ENCODE measurements around the gene FLRT2. TPM values are rescaled to one million over a fixed set of nuclear protein-coding genes. Genes with fewer than 3 reads are reported as not detected.
A peak's percentile ranks its signal among the peaks of the same experiment; 100 is the strongest.

FLRT2 gene
- total RNA-seq, 1 experiment from 2014 or later, result 4.5 TPM

- Histone ChIP-seq H3K9me3 (ENCODE audit: control insufficient read depth, insufficient read depth, low read depth, low read length) (no peaks in the 10 kb centered on the region), H3K27me3 (ENCODE audit: control insufficient read depth, insufficient read depth, low read length) (peaks cover 5% of the 10 kb centered on the region), H3K27ac (ENCODE audit: low read length) (no peak overlapping the region), H3K4me3 (ENCODE audit: low read depth in 2 of 2, low read length in 2 of 2) (peak overlapping the region; percentile 47 to 72), H3K36me3 (ENCODE audit: control insufficient read depth, insufficient read depth, low read length) (no peaks in the 10 kb centered on the region), H3K4me1 (ENCODE audit: control insufficient read depth, insufficient read depth, low read length) (peaks cover 10% of the 10 kb centered on the region)
- in situ Hi-C loops (cut with HindIII; ENCODE audit: low pct_unique_long_range_greater_than_20kb, low sequenced_read_pairs), result no loop called here
- no TSS peak for BruUV-seq (replicated peaks)
- TF ChIP-seq TCF7L2 (IDR thresholded peaks at IDR 0.05; ENCODE audit: low read depth, low read length) (peak; percentile 44), CTCF (IDR thresholded peaks at IDR 0.05) (no peak)
- ChIA-PET POLR2A (no interaction called here), CTCF (no interaction called here)
- intact Hi-C loops (cut with micrococcal nuclease; ENCODE audit: unreplicated experiment), result no loop called here
- no peak for DNase-seq (ENCODE audit: low read depth, low spot score)
- ATAC-seq, result no peak
Observed at GRCh38 chr14:85531141-85531586, 1.2 kb downstream of the FLRT2 start.

GRCh38 chr14:85531587-85532373 lies 1.8 kb downstream of the FLRT2 start:
- in situ Hi-C loops (cut with HindIII; ENCODE audit: low pct_unique_long_range_greater_than_20kb, low sequenced_read_pairs), result no loop called here
- H3K9me3 ChIP-seq (ENCODE audit: control insufficient read depth, insufficient read depth, low read depth, low read length), result no peaks in the 10 kb centered on the region
- BruUV-seq (replicated peaks), result no TSS peak

GRCh38 chr14:85532374-85533022 lies 2.6 kb downstream of the FLRT2 start:
- Histone ChIP-seq H3K27ac (ENCODE audit: low read length) (no peak overlapping the region), H3K36me3 (ENCODE audit: control insufficient read depth, insufficient read depth, low read length) (no peaks in the 10 kb centered on the region), H3K4me3 (ENCODE audit: low read depth in 2 of 2, low read length in 2 of 2) (peak overlapping the region; percentile 47 to 72), H3K4me1 (ENCODE audit: control insufficient read depth, insufficient read depth, low read length) (peaks cover 10% of the 10 kb centered on the region), H3K27me3 (ENCODE audit: control insufficient read depth, insufficient read depth, low read length) (peaks cover 5% of the 10 kb centered on the region), H3K9me3 (ENCODE audit: control insufficient read depth, insufficient read depth, low read depth, low read length) (no peaks in the 10 kb centered on the region)
- CTCF ChIA-PET, result no interaction called here
- intact Hi-C loops (cut with micrococcal nuclease; ENCODE audit: unreplicated experiment) (no loop called here), in situ Hi-C loops (cut with HindIII; ENCODE audit: low pct_unique_long_range_greater_than_20kb, low sequenced_read_pairs) (no loop called here)
- BruUV-seq (replicated peaks), result no TSS peak
- ATAC-seq (no peak), DNase-seq (ENCODE audit: low read depth, low spot score) (no peak)
- TF ChIP-seq SIN3A (IDR thresholded peaks at IDR 0.05; ENCODE audit: borderline replicate concordance, insufficient read depth, low read depth, low read length), result no peak
- POLR2A ChIA-PET, result no interaction called here

More at GRCh38 chr14:85531587-85532373, 1.8 kb downstream of the FLRT2 start:
- no peaks in the 10 kb centered on the region for H3K36me3 ChIP-seq (ENCODE audit: control insufficient read depth, insufficient read depth, low read length)
- POLR2A ChIA-PET, result no interaction called here
- TF ChIP-seq SIN3A (IDR thresholded peaks at IDR 0.05; ENCODE audit: borderline replicate concordance, insufficient read depth, low read depth, low read length), result no peak
- TF ChIP-seq POLR2AphosphoS5 (IDR thresholded peaks at IDR 0.05; ENCODE audit: low read depth, low read length), result no peak
- peak; percentile 6; the same call in 1 of the 2 replicates for TF ChIP-seq TCF7L2 (IDR thresholded peaks at IDR 0.05; ENCODE audit: low read depth, low read length)
- TF ChIP-seq CTCF (IDR thresholded peaks at IDR 0.05), result peak; percentile 32
- H3K27me3 ChIP-seq (ENCODE audit: control insufficient read depth, insufficient read depth, low read length), result peaks cover 5% of the 10 kb centered on the region
- intact Hi-C loops (cut with micrococcal nuclease; ENCODE audit: unreplicated experiment), result no loop called here
- no peak for ATAC-seq
- peaks cover 10% of the 10 kb centered on the region for H3K4me1 ChIP-seq (ENCODE audit: control insufficient read depth, insufficient read depth, low read length)
- peak overlapping the region; percentile 47 to 72 for H3K4me3 ChIP-seq (ENCODE audit: low read depth in 2 of 2, low read length in 2 of 2)
- CTCF ChIA-PET, result interaction anchor here (0.5 kb wide), 1 partner anchor 306 kb away, joined by 3 read pairs; no protein-coding TSS in a partner anchor
- no peak for DNase-seq (ENCODE audit: low read depth, low spot score)
- no peak overlapping the region for H3K27ac ChIP-seq (ENCODE audit: low read length)
